ENCODE measurements around the gene DDX27. TPM values are rescaled to one million over a fixed set of nuclear protein-coding genes. Genes with fewer than 3 reads are reported as not detected.
A peak's percentile ranks its signal among the peaks of the same experiment; 100 is the strongest.

The DDX27 gene
- total RNA-seq, 2 experiments from 2014 or later = 65.4 to 67.6 TPM

GRCh38 chr20:49219924-49220831, 962 bp downstream of the DDX27 start:
- H3K4me1 Mint-ChIP-seq = peaks cover 13% of the 10 kb centered on the region
- DNase-seq = no peak
- no peaks in the 10 kb centered on the region for H3K27me3 Mint-ChIP-seq
- no peaks in the 10 kb centered on the region for H3K9me3 Mint-ChIP-seq
- H3K27ac Mint-ChIP-seq = peak overlapping the region; percentile 99
- peaks cover 27% of the 10 kb centered on the region for H3K36me3 Mint-ChIP-seq
- peak overlapping the region; percentile 95 for H3K4me3 Mint-ChIP-seq

- H3K4me3 Mint-ChIP-seq = no peak overlapping the region
- H3K27me3 Mint-ChIP-seq = no peaks in the 10 kb centered on the region
- H3K27ac Mint-ChIP-seq = no peak overlapping the region
Observed at GRCh38 chr20:49225896-49226295, 6.7 kb downstream of the DDX27 start.

GRCh38 chr20:49228676-49229075, 9.5 kb downstream of the DDX27 start:
- H3K27ac Mint-ChIP-seq = no peak overlapping the region
- no peaks in the 10 kb centered on the region for H3K9me3 Mint-ChIP-seq
- no peak overlapping the region for H3K4me3 Mint-ChIP-seq
- no peaks in the 10 kb centered on the region for H3K27me3 Mint-ChIP-seq
- H3K4me1 Mint-ChIP-seq = peaks cover 7% of the 10 kb centered on the region
- no peak for DNase-seq
- H3K36me3 Mint-ChIP-seq = peaks cover 33% of the 10 kb centered on the region

More at GRCh38 chr20:49225896-49226295, 6.7 kb downstream of the DDX27 start:
- H3K9me3 Mint-ChIP-seq = no peaks in the 10 kb centered on the region
- DNase-seq = no peak
- peaks cover 39% of the 10 kb centered on the region for H3K36me3 Mint-ChIP-seq
- peaks cover 5% of the 10 kb centered on the region for H3K4me1 Mint-ChIP-seq

- H3K4me3 Mint-ChIP-seq = no peak overlapping the region
- H3K9me3 Mint-ChIP-seq = no peaks in the 10 kb centered on the region
- no peak for DNase-seq
- H3K27ac Mint-ChIP-seq = no peak overlapping the region
- peaks cover 7% of the 10 kb centered on the region for H3K4me1 Mint-ChIP-seq
- H3K27me3 Mint-ChIP-seq = no peaks in the 10 kb centered on the region
- H3K36me3 Mint-ChIP-seq = peaks cover 27% of the 10 kb centered on the region
Observed at GRCh38 chr20:49229381-49229780, 10.2 kb downstream of the DDX27 start.

DNA sequence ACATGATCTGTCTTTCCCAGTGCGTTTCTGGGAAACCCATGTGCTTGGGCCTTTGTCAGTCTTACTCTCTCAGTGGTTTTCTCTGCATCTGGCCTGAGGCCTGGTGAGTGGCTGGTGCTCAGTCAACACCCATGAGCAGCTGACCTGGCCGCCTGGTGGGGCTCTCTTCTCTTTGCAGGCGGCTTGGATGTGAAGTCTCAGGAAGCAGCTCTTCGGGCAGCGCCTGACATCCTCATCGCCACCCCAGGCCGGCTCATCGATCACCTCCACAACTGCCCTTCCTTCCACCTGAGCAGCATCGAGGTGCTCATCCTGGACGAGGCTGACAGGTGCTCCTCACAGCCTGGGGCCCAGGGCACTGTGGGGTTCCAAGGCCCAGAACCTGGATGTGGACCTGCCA, 10.8 kb downstream of the DDX27 start:
- Mint-ChIP-seq H3K9me3 (no peaks in the 10 kb centered on the region), H3K27ac (peak overlapping the region; percentile 25), H3K27me3 (no peaks in the 10 kb centered on the region), H3K4me3 (no peak overlapping the region), H3K36me3 (peaks cover 27% of the 10 kb centered on the region), H3K4me1 (peaks cover 7% of the 10 kb centered on the region)
- no peak for DNase-seq

DNA sequence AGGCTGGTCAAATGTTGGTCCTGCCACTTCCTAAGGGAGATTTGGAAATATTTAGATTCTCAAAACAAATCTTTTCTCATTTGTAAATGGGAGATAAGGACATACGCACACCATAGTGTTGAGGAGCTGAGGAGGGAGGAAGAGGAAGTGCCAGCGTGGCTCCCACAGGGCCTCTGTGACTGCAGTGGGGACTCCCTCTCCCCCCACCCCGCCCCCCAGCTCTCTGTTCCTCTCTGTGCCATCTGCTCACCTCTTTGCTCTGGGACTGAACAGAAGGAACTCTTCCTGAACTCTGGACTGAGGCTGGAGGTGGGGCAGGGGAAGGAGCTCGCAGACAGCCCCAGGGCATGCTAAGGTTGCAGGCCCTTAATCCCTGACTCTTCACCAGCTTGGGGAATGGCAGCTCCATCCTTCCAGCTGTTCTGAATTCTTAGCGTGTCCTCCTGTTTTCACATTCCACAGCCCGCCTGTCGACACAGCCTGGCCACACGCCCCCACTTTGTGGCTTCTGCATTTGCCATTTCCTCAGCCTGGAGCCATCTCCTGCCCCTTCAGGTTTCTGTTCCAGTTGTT, 11.4 kb downstream of the DDX27 start:
- DNase-seq = no peak
- peaks cover 7% of the 10 kb centered on the region for H3K4me1 Mint-ChIP-seq
- H3K9me3 Mint-ChIP-seq = no peaks in the 10 kb centered on the region
- H3K4me3 Mint-ChIP-seq = no peak overlapping the region
- H3K27me3 Mint-ChIP-seq = no peaks in the 10 kb centered on the region
- peak overlapping the region; percentile 71 for H3K27ac Mint-ChIP-seq
- H3K36me3 Mint-ChIP-seq = peaks cover 25% of the 10 kb centered on the region

DNA sequence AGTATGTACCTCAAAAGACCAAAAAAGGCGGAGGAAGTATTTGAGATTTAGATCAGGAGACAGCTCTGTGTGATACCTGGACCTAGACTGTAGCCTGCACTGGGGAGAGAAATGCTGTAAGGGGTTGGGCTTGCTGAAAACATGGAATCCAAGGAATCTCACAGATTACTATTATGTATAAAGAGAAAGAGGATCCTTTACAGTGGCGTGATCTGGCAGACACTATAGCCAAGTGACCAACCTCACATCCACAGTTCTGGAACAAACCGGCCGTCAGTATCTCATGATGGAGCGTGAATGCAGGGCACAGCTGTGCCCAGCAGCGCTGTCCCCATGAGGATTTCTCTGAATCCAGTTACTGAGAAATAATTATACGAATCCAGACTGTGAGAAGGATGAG, 12.3 kb downstream of the DDX27 start:
- H3K27ac Mint-ChIP-seq = no peak overlapping the region

DNA sequence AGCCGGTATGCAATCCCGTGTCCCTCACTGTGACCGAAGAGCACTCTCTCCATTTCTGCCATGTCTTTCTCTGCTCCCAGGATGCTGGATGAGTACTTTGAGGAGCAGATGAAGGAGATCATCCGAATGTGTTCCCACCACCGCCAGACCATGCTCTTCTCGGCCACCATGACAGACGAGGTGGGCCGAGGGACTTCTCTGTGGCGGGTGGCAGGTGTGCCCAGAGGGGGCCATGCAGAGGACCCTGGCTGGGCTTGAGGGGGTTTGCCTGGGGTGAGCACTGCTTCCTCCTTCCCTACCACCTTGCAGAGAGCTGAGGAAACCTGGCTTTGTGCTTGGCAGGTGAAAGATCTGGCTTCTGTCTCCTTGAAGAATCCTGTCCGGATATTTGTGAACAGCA, 14.0 kb downstream of the DDX27 start:
- peaks cover 27% of the 10 kb centered on the region for H3K36me3 Mint-ChIP-seq
- no peaks in the 10 kb centered on the region for H3K9me3 Mint-ChIP-seq
- H3K27me3 Mint-ChIP-seq = no peaks in the 10 kb centered on the region
- no peak overlapping the region for H3K4me3 Mint-ChIP-seq
- DNase-seq = no peak
- no peak overlapping the region for H3K27ac Mint-ChIP-seq
- peaks cover 7% of the 10 kb centered on the region for H3K4me1 Mint-ChIP-seq

More for the DNA sequence above, 12.3 kb downstream of the DDX27 start:
- Mint-ChIP-seq H3K36me3 (peaks cover 25% of the 10 kb centered on the region), H3K4me1 (peaks cover 7% of the 10 kb centered on the region), H3K4me3 (no peak overlapping the region), H3K27me3 (no peaks in the 10 kb centered on the region), H3K9me3 (no peaks in the 10 kb centered on the region)
- no peak for DNase-seq

DNA sequence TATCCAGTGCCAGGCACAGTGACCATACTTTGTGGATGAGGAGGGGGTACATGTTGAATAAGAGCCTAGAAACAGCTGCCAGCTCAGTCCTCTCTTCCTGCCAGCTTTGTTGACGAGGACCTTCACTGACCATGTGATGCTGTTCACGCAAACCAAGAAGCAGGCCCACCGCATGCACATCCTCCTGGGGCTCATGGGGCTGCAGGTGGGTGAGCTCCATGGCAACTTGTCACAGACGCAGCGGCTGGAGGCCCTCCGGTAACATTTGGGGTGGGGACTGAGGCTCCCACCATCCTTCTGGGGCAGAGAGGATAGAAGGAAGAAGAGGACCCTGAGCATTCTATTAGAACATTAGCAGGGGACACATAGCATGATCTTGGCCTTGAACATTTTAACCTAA, 15.6 kb downstream of the DDX27 start:
- no peaks in the 10 kb centered on the region for H3K27me3 Mint-ChIP-seq
- DNase-seq = no peak
- no peaks in the 10 kb centered on the region for H3K9me3 Mint-ChIP-seq
- H3K4me1 Mint-ChIP-seq = peaks cover 5% of the 10 kb centered on the region
- no peak overlapping the region for H3K27ac Mint-ChIP-seq
- H3K36me3 Mint-ChIP-seq = peaks cover 27% of the 10 kb centered on the region
- H3K4me3 Mint-ChIP-seq = no peak overlapping the region

DNA sequence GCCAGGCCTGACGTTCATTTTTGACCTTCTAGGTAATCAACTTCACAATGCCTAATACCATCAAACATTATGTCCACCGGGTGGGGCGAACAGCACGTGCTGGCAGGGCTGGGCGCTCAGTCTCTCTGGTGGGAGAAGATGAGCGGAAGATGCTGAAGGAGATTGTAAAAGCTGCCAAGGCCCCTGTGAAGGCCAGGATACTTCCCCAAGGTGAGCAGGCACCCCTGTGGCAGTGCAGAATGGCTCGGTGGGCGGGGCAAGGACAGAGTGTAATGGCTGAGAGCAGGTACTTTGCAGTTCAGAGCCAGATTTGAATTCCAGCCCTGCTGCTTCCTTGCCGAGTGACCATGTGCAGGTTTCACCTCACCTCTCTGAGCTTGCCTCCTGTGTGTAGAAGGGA, 17.1 kb downstream of the DDX27 start:
- H3K27me3 Mint-ChIP-seq = no peaks in the 10 kb centered on the region
- no peak for DNase-seq
- H3K36me3 Mint-ChIP-seq = peaks cover 23% of the 10 kb centered on the region
- H3K4me3 Mint-ChIP-seq = no peak overlapping the region
- H3K4me1 Mint-ChIP-seq = no peaks in the 10 kb centered on the region
- no peaks in the 10 kb centered on the region for H3K9me3 Mint-ChIP-seq
- no peak overlapping the region for H3K27ac Mint-ChIP-seq

GRCh38 chr20:49237531-49237930, 18.3 kb downstream of the DDX27 start:
- Mint-ChIP-seq H3K36me3 (peaks cover 23% of the 10 kb centered on the region), H3K27me3 (no peaks in the 10 kb centered on the region), H3K4me1 (no peaks in the 10 kb centered on the region), H3K9me3 (no peaks in the 10 kb centered on the region), H3K4me3 (no peak overlapping the region), H3K27ac (no peak overlapping the region)
- no peak for DNase-seq

GRCh38 chr20:49245921-49246740, 26.9 kb downstream of the DDX27 start:
- Mint-ChIP-seq H3K4me1 (peaks cover 2% of the 10 kb centered on the region), H3K4me3 (no peak overlapping the region), H3K27me3 (no peaks in the 10 kb centered on the region), H3K36me3 (peaks cover 21% of the 10 kb centered on the region), H3K9me3 (no peaks in the 10 kb centered on the region), H3K27ac (peak overlapping the region; percentile 58)
- no peak for DNase-seq

- Mint-ChIP-seq H3K36me3 (peaks cover 25% of the 10 kb centered on the region), H3K9me3 (no peaks in the 10 kb centered on the region), H3K27ac (no peak overlapping the region), H3K4me3 (no peak overlapping the region), H3K4me1 (peaks cover 2% of the 10 kb centered on the region), H3K27me3 (no peaks in the 10 kb centered on the region)
- no peak for DNase-seq
Observed at GRCh38 chr20:49247169-49247723, 28.0 kb downstream of the DDX27 start.

- peaks cover 28% of the 10 kb centered on the region for H3K36me3 Mint-ChIP-seq
Observed at GRCh38 chr20:49247792-49248191, 28.6 kb downstream of the DDX27 start.

DNA sequence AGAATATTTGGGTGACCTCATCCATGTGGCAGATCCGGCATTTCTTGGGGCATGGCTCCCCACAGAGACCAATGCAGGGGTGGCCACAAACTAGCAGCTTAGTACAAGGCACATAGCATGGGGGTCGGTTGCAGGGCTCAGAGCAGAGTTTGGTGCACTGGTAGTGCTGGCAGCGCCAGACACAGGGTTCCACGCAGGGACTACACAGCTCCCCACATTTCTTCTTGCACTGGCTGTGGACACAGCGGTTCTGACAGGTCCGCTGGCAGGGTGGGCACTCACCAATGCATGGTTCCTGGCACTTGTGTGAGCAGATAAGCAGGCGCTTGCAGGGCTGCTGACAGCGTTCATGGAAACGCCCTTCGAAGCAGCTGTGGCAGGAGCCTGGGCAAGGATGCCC, 29.1 kb downstream of the DDX27 start:
- Mint-ChIP-seq H3K27ac (no peak overlapping the region), H3K36me3 (peaks cover 32% of the 10 kb centered on the region)

More at GRCh38 chr20:49247792-49248191, 28.6 kb downstream of the DDX27 start:
- Mint-ChIP-seq H3K27ac (no peak overlapping the region), H3K9me3 (no peaks in the 10 kb centered on the region), H3K27me3 (no peaks in the 10 kb centered on the region), H3K4me1 (peaks cover 2% of the 10 kb centered on the region), H3K4me3 (no peak overlapping the region)
- DNase-seq = no peak

More for the DNA sequence above, 29.1 kb downstream of the DDX27 start:
- DNase-seq = no peak
- no peaks in the 10 kb centered on the region for H3K27me3 Mint-ChIP-seq
- no peak overlapping the region for H3K4me3 Mint-ChIP-seq
- H3K4me1 Mint-ChIP-seq = peaks cover 2% of the 10 kb centered on the region
- no peaks in the 10 kb centered on the region for H3K9me3 Mint-ChIP-seq

All from activated naive CD8-positive, alpha-beta T cell treated with anti-CD3 and anti-CD28 coated beads for 36 hours (primary cell).